GM19455 (cell line): ENCODE measurements around the gene CDC42BPA.

ENCODE experiments used
- ATAC-seq: cut with Tn5 transposase; IDR thresholded peaks from one replicate; pipeline ENCODE4 v1.9.1; 2021; ENCODE audit not compliant: unreplicated experiment

CDC42BPA gene

GRCh38 chr1:227070638-227071285 lies 247.5 kb downstream of the CDC42BPA start:
- no peak for ATAC-seq

GRCh38 chr1:227069490-227069889 lies 248.8 kb downstream of the CDC42BPA start:
- no peak for ATAC-seq

GRCh38 chr1:227068883-227069282 lies 249.4 kb downstream of the CDC42BPA start:
- ATAC-seq = no peak

- ATAC-seq = no peak
These were observed 251.3 kb downstream of the CDC42BPA start for GRCh38 chr1:227066999-227067398.

GRCh38 chr1:227065311-227065710 lies 253.0 kb downstream of the CDC42BPA start:
- no peak for ATAC-seq

- no peak for ATAC-seq
These were observed 256.0 kb downstream of the CDC42BPA start for GRCh38 chr1:227062306-227062705.

- no peak for ATAC-seq
These were observed 259.2 kb downstream of the CDC42BPA start for GRCh38 chr1:227059076-227059475.

- no peak for ATAC-seq
These were observed 260.0 kb downstream of the CDC42BPA start for GRCh38 chr1:227058321-227058751.

- ATAC-seq = no peak
These were observed 269.0 kb downstream of the CDC42BPA start for GRCh38 chr1:227049253-227049652.

- ATAC-seq = no peak
These were observed 274.5 kb downstream of the CDC42BPA start for GRCh38 chr1:227043755-227044154.

- no peak for ATAC-seq
These were observed 276.0 kb downstream of the CDC42BPA start for GRCh38 chr1:227042292-227042691.

GRCh38 chr1:227038401-227038800 lies 279.9 kb downstream of the CDC42BPA start:
- no peak for ATAC-seq

- ATAC-seq = no peak
These were observed 281.2 kb downstream of the CDC42BPA start for GRCh38 chr1:227037121-227037520.

- no peak for ATAC-seq
These were observed 283.0 kb downstream of the CDC42BPA start for GRCh38 chr1:227035316-227035715.

- no peak for ATAC-seq
These were observed 284.4 kb downstream of the CDC42BPA start for GRCh38 chr1:227033880-227034279.

GRCh38 chr1:227032396-227032795 lies 285.9 kb downstream of the CDC42BPA start:
- no peak for ATAC-seq

- ATAC-seq = no peak
These were observed 301.3 kb downstream of the CDC42BPA start for GRCh38 chr1:227016990-227017389.

GRCh38 chr1:227010645-227011044 lies 307.6 kb downstream of the CDC42BPA start:
- ATAC-seq = no peak

GRCh38 chr1:227009937-227010336 lies 308.4 kb downstream of the CDC42BPA start:
- ATAC-seq = no peak

GRCh38 chr1:227006226-227006796 lies 312.0 kb downstream of the CDC42BPA start:
- ATAC-seq = peak; percentile 72

GRCh38 chr1:227004796-227005195 lies 313.5 kb downstream of the CDC42BPA start:
- ATAC-seq = no peak

GRCh38 chr1:227003165-227003564 lies 315.1 kb downstream of the CDC42BPA start:
- no peak for ATAC-seq

GRCh38 chr1:227002531-227003049 lies 315.7 kb downstream of the CDC42BPA start:
- ATAC-seq = no peak
